ENCODE measurements around the gene SULT1A1.

The SULT1A1 gene

GRCh38 chr16:28561557-28562187, 48.2 kb downstream of the SULT1A1 start:
- no peak for DNase-seq (ENCODE audit: low read depth in 2 of 3, low spot score in 1 of 3)

GRCh38 chr16:28558456-28558855, 51.4 kb downstream of the SULT1A1 start:
- DNase-seq (ENCODE audit: low read depth in 2 of 3, low spot score in 1 of 3), result no peak

- DNase-seq (ENCODE audit: low read depth in 2 of 3, low spot score in 1 of 3), result no peak
Measured at GRCh38 chr16:28556914-28557320, 52.9 kb downstream of the SULT1A1 start.

- peak in 1 of 3 donors; percentile 10 for DNase-seq (ENCODE audit: low read depth in 2 of 3, low spot score in 1 of 3)
Measured at GRCh38 chr16:28555561-28555960, 54.3 kb downstream of the SULT1A1 start.
